Measurements from ENCODE around the gene PPIF. TPM values are rescaled to one million over a fixed set of nuclear protein-coding genes. Genes with fewer than 3 reads are reported as not detected.

The PPIF gene
- total and polyA plus RNA-seq, 2 of the 13 experiments (the other 11 are each of a cell fraction or from before 2014, with no cell fraction given), result 147 to 157 TPM

DNA sequence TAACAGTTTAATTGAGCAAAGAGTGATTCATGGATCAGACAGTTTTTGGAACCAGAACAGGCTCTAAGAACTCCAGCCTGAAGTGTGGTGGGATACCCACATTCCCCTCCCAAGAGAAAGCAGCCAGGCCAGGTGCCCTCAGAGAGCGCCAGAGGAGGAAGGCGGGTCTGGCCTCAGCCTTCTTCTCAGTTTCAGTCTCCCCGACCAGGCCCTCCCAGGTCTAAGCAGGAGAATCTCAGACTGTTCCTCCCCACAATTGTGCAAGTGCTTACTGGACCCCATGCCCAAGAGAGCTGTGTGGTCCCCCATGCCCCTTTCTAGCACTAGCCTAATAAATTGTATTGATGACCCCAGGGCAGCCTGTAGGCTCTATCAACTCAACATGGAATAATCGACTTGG is 25.6 kb downstream of the PPIF start (continued):
- no peak for TF ChIP-seq NR3C1 (CRISPR knock-in tag; IDR thresholded peaks at IDR 0.05)
- TF ChIP-seq, protein P1, sequence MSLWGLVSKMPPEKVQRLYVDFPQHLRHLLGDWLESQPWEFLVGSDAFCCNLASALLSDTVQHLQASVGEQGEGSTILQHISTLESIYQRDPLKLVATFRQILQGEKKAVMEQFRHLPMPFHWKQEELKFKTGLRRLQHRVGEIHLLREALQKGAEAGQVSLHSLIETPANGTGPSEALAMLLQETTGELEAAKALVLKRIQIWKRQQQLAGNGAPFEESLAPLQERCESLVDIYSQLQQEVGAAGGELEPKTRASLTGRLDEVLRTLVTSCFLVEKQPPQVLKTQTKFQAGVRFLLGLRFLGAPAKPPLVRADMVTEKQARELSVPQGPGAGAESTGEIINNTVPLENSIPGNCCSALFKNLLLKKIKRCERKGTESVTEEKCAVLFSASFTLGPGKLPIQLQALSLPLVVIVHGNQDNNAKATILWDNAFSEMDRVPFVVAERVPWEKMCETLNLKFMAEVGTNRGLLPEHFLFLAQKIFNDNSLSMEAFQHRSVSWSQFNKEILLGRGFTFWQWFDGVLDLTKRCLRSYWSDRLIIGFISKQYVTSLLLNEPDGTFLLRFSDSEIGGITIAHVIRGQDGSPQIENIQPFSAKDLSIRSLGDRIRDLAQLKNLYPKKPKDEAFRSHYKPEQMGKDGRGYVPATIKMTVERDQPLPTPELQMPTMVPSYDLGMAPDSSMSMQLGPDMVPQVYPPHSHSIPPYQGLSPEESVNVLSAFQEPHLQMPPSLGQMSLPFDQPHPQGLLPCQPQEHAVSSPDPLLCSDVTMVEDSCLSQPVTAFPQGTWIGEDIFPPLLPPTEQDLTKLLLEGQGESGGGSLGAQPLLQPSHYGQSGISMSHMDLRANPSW (CRISPR knock-in tag; IDR thresholded peaks at IDR 0.05; ENCODE audit: borderline replicate concordance), result no peak

DNA sequence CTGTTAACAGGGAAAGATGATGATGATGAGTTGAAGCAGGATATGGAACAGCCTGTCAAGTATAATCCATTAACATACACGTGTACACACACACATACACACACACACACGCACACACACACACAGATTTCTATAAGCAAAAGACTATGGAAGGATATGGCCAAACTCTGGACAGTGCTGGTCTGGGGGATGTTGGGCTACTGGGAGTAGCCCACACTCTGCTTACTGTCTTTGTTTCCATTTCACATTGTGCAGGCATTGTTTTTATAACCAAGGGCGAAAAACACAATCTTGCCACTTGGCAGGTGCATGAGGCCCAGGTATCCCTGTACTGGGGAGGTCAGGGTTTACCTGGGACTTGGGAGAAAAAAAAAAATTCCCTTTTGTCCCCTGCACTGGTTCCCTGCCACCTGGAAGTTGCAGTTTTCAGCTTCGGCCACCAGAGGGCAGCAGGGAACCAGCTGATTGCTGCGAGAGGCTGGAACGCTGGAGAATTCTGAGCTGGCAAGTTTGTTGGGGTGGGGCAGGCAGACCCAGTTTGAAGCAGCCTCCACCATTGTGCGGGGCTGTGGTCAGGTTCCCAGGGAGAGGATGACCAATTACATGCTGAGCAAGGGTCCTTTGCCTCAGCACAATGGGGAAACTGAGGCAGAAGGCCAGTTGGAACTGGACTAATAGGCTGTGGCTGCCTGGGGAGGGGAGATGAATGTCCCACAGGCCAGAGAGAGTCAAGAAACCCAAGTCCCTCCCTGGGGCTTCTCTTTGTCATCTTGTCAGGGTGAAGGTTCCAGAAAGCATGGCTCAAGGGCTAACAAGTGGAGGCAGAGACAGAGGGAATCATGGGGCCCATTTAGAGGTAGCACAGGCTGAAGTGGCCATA is 27.3 kb downstream of the PPIF start:
- no peak overlapping the region for H3K4me3 ChIP-seq (replicated peaks in 1 of 3; ENCODE audit: insufficient read depth in 1 of 3, low read depth in 2 of 3, low read length in 3 of 3)
- H3K4me1 ChIP-seq (ENCODE audit: insufficient read depth, low read length), result peaks cover 38% of the 10 kb centered on the region
- WGBS (ENCODE audit: low lambda C conversion rate), result 0% methylated on average over 7 of the region's 7 CpGs
- CTCF ChIA-PET (ENCODE audit: low intra/inter-chr PET ratio, low total read pairs), result interaction anchor here (0.8 to 3.3 kb wide), 6 partner anchors 26 to 128 kb away, joined by 3 to 45 read pairs (median 9); no protein-coding TSS in a partner anchor
- intact Hi-C loops (cut with micrococcal nuclease; ENCODE audit: unreplicated experiment), result loop anchor here (1.0 to 2.0 kb wide), 3 partner anchors 64 to 113 kb away; no protein-coding TSS in a partner anchor
- H3K27ac ChIP-seq (ENCODE audit: extremely low read length, insufficient read depth, low read length), result no peak overlapping the region
- no peaks in the 10 kb centered on the region for H3K27me3 ChIP-seq (ENCODE audit: control insufficient read depth in 1 of 2, insufficient read depth in 2 of 2, low read length in 2 of 2)
- POLR2A ChIA-PET, result interaction anchor here (1.0 to 1.1 kb wide), 3 partner anchors 16 to 113 kb away, joined by 3 to 4 read pairs (median 3); no protein-coding TSS in a partner anchor
- FAIRE-seq (peak; percentile 87), ATAC-seq (peak; percentile 61), DNase-seq (ENCODE audit: low spot score) (peak; percentile 58)
- no peaks in the 10 kb centered on the region for H4K20me1 ChIP-seq (ENCODE audit: insufficient read depth, low read length)
- H3K9ac ChIP-seq (ENCODE audit: insufficient read depth, low read depth, low read length), result no peak overlapping the region; the same call in 1 of the 2 replicates
- no peak overlapping the region for H2AFZ ChIP-seq (ENCODE audit: low read length)
- H3K36me3 ChIP-seq (replicated peaks in 1 of 2; ENCODE audit: control insufficient read depth in 1 of 2, insufficient read depth in 2 of 2, low read length in 2 of 2), result no peaks in the 10 kb centered on the region
- in situ Hi-C loops (cut with HindIII; ENCODE audit: extremely low pct_ligation_motif_present, low pct_unique_long_range_greater_than_20kb), result loop anchor here (5.0 kb wide), 1 partner anchor 113 kb away; no protein-coding TSS in a partner anchor
- no peaks in the 10 kb centered on the region for H3K79me2 ChIP-seq (ENCODE audit: insufficient read depth, low read length)
- peak overlapping the region; percentile 65; the same call in 1 of the 2 replicates for H3K4me2 ChIP-seq (ENCODE audit: low read depth, low read length)
- H3K9me3 ChIP-seq (ENCODE audit: low read length), result no peaks in the 10 kb centered on the region
- BruUV-seq (replicated peaks), result no TSS peak
- TF ChIP-seq MEIS1 (CRISPR knock-in tag; IDR thresholded peaks at IDR 0.05; ENCODE audit: borderline replicate concordance) (no peak), SAP130 (CRISPR knock-in tag; IDR thresholded peaks at IDR 0.05; ENCODE audit: low read depth) (peak; percentile 35), ZNF768 (CRISPR knock-in tag; IDR thresholded peaks at IDR 0.05) (no peak), HMG20B (CRISPR knock-in tag; conservative IDR thresholded peaks at IDR 0.05) (no peak), GFI1 (CRISPR knock-in tag; IDR thresholded peaks at IDR 0.05; ENCODE audit: borderline replicate concordance) (no peak), RXRA (CRISPR knock-in tag; IDR thresholded peaks at IDR 0.05) (0 out of 2 replicates have a peak, but pooled peaks have one; percentile 29), STAG1 (CRISPR knock-in tag; IDR thresholded peaks at IDR 0.05) (peak; percentile 99)
- TF ChIP-seq, protein P2, sequence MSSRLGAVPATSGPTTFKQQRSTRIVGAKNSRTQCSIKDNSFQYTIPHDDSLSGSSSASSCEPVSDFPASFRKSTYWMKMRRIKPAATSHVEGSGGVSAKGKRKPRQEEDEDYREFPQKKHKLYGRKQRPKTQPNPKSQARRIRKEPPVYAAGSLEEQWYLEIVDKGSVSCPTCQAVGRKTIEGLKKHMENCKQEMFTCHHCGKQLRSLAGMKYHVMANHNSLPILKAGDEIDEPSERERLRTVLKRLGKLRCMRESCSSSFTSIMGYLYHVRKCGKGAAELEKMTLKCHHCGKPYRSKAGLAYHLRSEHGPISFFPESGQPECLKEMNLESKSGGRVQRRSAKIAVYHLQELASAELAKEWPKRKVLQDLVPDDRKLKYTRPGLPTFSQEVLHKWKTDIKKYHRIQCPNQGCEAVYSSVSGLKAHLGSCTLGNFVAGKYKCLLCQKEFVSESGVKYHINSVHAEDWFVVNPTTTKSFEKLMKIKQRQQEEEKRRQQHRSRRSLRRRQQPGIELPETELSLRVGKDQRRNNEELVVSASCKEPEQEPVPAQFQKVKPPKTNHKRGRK (CRISPR knock-in tag; IDR thresholded peaks at IDR 0.05), result no peak
- TF ChIP-seq, protein P3, sequence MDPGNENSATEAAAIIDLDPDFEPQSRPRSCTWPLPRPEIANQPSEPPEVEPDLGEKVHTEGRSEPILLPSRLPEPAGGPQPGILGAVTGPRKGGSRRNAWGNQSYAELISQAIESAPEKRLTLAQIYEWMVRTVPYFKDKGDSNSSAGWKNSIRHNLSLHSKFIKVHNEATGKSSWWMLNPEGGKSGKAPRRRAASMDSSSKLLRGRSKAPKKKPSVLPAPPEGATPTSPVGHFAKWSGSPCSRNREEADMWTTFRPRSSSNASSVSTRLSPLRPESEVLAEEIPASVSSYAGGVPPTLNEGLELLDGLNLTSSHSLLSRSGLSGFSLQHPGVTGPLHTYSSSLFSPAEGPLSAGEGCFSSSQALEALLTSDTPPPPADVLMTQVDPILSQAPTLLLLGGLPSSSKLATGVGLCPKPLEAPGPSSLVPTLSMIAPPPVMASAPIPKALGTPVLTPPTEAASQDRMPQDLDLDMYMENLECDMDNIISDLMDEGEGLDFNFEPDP (CRISPR knock-in tag; conservative IDR thresholded peaks at IDR 0.05), result no peak
- TF ChIP-seq, protein P4, sequence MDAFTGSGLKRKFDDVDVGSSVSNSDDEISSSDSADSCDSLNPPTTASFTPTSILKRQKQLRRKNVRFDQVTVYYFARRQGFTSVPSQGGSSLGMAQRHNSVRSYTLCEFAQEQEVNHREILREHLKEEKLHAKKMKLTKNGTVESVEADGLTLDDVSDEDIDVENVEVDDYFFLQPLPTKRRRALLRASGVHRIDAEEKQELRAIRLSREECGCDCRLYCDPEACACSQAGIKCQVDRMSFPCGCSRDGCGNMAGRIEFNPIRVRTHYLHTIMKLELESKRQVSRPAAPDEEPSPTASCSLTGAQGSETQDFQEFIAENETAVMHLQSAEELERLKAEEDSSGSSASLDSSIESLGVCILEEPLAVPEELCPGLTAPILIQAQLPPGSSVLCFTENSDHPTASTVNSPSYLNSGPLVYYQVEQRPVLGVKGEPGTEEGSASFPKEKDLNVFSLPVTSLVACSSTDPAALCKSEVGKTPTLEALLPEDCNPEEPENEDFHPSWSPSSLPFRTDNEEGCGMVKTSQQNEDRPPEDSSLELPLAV (CRISPR knock-in tag; conservative IDR thresholded peaks at IDR 0.05; ENCODE audit: low read depth), result no peak
- TF ChIP-seq, protein P5, sequence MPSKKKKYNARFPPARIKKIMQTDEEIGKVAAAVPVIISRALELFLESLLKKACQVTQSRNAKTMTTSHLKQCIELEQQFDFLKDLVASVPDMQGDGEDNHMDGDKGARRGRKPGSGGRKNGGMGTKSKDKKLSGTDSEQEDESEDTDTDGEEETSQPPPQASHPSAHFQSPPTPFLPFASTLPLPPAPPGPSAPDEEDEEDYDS (CRISPR knock-in tag; IDR thresholded peaks at IDR 0.05), result no peak

Data from HepG2 (cell line).